H1 (cell line): ENCODE measurements around the gene FASTK. TPM values are rescaled to one million over a fixed set of nuclear protein-coding genes. Genes with fewer than 3 reads are reported as not detected.
A peak's percentile ranks its signal among the peaks of the same experiment; 100 is the strongest.
"Not testable (repeated sequence)": the region's sequence is repeated elsewhere in the genome, so short reads cannot be mapped to it uniquely, and the experiment has no call there.

Experiments used
- CTCF ChIA-PET: fragments of 300-600 bp; sonication (Branson Sonifier 250); formaldehyde crosslinking; loops from one replicate; lab custom pipeline; 2021; ENCODE audit not compliant: partially characterized antibody; lab: Charles Lee
- POLR2A ChIA-PET: fragments of 300-600 bp; sonication (Branson Sonifier 250); formaldehyde crosslinking; loops from one replicate; lab custom pipeline; 2021; ENCODE audit warnings: inconsistent platforms; ENCODE audit not compliant: partially characterized antibody; lab: Charles Lee
- DNase-seq, 2 experiments: peaks; one replicate each; pipeline versions ENCODE4 v3.0.0 to v3.0.0-alpha.2; 2010 to 2022; ENCODE audit warnings: low spot score in 2 of 2, low read depth in 1 of 2, mixed read lengths in 1 of 2
- FAIRE-seq: peaks from 2 replicates; lab custom pipeline; 2011; peaks lifted over from hg19 to GRCh38; lab: Jason Lieb, UNC
- H2AFZ ChIP-seq: 2 replicates; pipeline ENCODE4 v1.8.1; 2012; ENCODE audit warnings: low read length, inconsistent platforms
- H2AK5ac ChIP-seq: 2 replicates; pipeline ENCODE4 v1.6.1; 2013; ENCODE audit warnings: low read depth, low read length
- H2BK120ac ChIP-seq: replicated peaks from 2 replicates; pipeline ENCODE3; 2013; ENCODE audit warnings: low read depth, low read length, inconsistent platforms
- H2BK12ac ChIP-seq: 2 replicates; pipeline ENCODE4 v1.6.1; 2013; ENCODE audit warnings: low read depth, low read length
- H2BK15ac ChIP-seq: 2 replicates; pipeline ENCODE4 v1.6.1; 2013; ENCODE audit warnings: low read length
- H2BK20ac ChIP-seq: 2 replicates; pipeline ENCODE4 v1.6.1; 2013; ENCODE audit warnings: low read length
- H2BK5ac ChIP-seq: 2 replicates; pipeline ENCODE4 v1.6.1; 2013; ENCODE audit warnings: low read depth, low read length
- H3K14ac ChIP-seq: 2 replicates; pipeline ENCODE4 v1.6.1; 2013; ENCODE audit warnings: inconsistent platforms; ENCODE audit not compliant: insufficient read length
- H3K18ac ChIP-seq: 2 replicates; pipeline ENCODE4 v1.6.1; 2013; ENCODE audit warnings: low read length; ENCODE audit errors: extremely low read depth
- H3K23ac ChIP-seq: 2 replicates; pipeline ENCODE4 v1.6.1; 2013; ENCODE audit warnings: inconsistent platforms; ENCODE audit not compliant: insufficient read length
- H3K23me2 ChIP-seq: 2 replicates; pipeline ENCODE4 v1.6.1; 2013; ENCODE audit warnings: low read depth, low read length
- H3K27ac ChIP-seq: 2 replicates; pipeline ENCODE4 v1.6.1; 2011; ENCODE audit warnings: low read depth, low read length, inconsistent platforms
- H3K27me3 ChIP-seq, 4 experiments: replicated peaks in 1 of 4; 1 replicate in 1 of 4; 2 replicates in 3 of 4; pipeline versions ENCODE4 v1.6.1 to v1.8.1; 2011 to 2013; ENCODE audit warnings: low read length in 3 of 4, mild to moderate bottlenecking in 3 of 4, inconsistent platforms in 2 of 4, mixed read lengths in 2 of 4, moderate library complexity in 1 of 4; ENCODE audit not compliant: control insufficient read depth in 3 of 4, insufficient read depth in 3 of 4; ENCODE audit errors: extremely low read depth in 1 of 4
- H3K36me3 ChIP-seq, 4 experiments: 2 replicates each; pipeline versions ENCODE4 v1.6.1 to v1.8.1; 2011 to 2013; ENCODE audit warnings: mild to moderate bottlenecking in 4 of 4, low read length in 3 of 4, moderate library complexity in 2 of 4, control low read depth in 1 of 4, inconsistent platforms in 1 of 4; ENCODE audit not compliant: insufficient read depth in 4 of 4, control insufficient read depth in 2 of 4
- H3K4ac ChIP-seq: replicated peaks from 2 replicates; pipeline ENCODE3; 2013; ENCODE audit warnings: low read length, low read depth, mixed read lengths, inconsistent platforms; ENCODE audit not compliant: insufficient read length
- H3K4me1 ChIP-seq, 4 experiments: replicated peaks in 1 of 4; 1 replicate in 1 of 4; 2 replicates in 3 of 4; pipeline versions ENCODE4 v1.6.1 to v1.8.1; 2011 to 2013; ENCODE audit warnings: low read length in 3 of 4, inconsistent platforms in 2 of 4, mixed read lengths in 1 of 4; ENCODE audit not compliant: insufficient read depth in 4 of 4, control insufficient read depth in 3 of 4
- H3K4me2 ChIP-seq, 2 experiments: 2 replicates each; pipeline versions ENCODE4 v1.6.1 to v1.8.1; 2011 to 2013; ENCODE audit warnings: low read depth in 2 of 2, low read length in 2 of 2, control low read depth in 1 of 2, inconsistent platforms in 1 of 2, mild to moderate bottlenecking in 1 of 2; ENCODE audit not compliant: insufficient read depth in 1 of 2
- H3K4me3 ChIP-seq, 4 experiments: fragments of 200-600, 300-600 bp in 1 of 4; sonication (generic), shearing (Covaris generic), sonication (Bioruptor Twin) in 1 of 4; 2 replicates each; pipeline versions ENCODE4 v1.5.1 to v1.8.1; 2011 to 2016; ENCODE audit warnings: low read length in 4 of 4, low read depth in 3 of 4, control low read depth in 2 of 4, inconsistent platforms in 2 of 4, mild to moderate bottlenecking in 2 of 4, mixed read lengths in 1 of 4, moderate library complexity in 1 of 4; ENCODE audit not compliant: insufficient read depth in 2 of 4; ENCODE audit errors: extremely low read depth in 1 of 4
- H3K56ac ChIP-seq: replicated peaks from 2 replicates; pipeline ENCODE3; 2013; ENCODE audit warnings: low read depth, mild to moderate bottlenecking, mixed read lengths, low read length, inconsistent platforms; ENCODE audit not compliant: insufficient read length
- H3K79me1 ChIP-seq: 2 replicates; pipeline ENCODE4 v1.6.1; 2013; ENCODE audit warnings: low read depth, low read length, control low read depth
- H3K79me2 ChIP-seq, 2 experiments: 2 replicates each; pipeline versions ENCODE4 v1.6.1 to v1.8.1; 2012 to 2013; ENCODE audit warnings: low read length in 2 of 2, mild to moderate bottlenecking in 2 of 2, inconsistent platforms in 1 of 2; ENCODE audit not compliant: insufficient read depth in 2 of 2, control insufficient read depth in 1 of 2
- H3K9ac ChIP-seq, 4 experiments: replicated peaks in 1 of 4; 1 replicate in 1 of 4; 2 replicates in 3 of 4; pipeline versions ENCODE4 v1.6.1 to v1.8.1; 2011 to 2013; ENCODE audit warnings: low read depth in 3 of 4, low read length in 3 of 4, control low read depth in 2 of 4, mild to moderate bottlenecking in 2 of 4, moderate library complexity in 2 of 4, inconsistent platforms in 1 of 4; ENCODE audit errors: extremely low read depth in 1 of 4
- H3K9me3 ChIP-seq, 2 experiments: 2 replicates each; pipeline versions ENCODE4 v1.6.1 to v1.8.1; 2012 to 2013; ENCODE audit warnings: mild to moderate bottlenecking in 2 of 2, moderate library complexity in 2 of 2, control low read depth in 1 of 2, inconsistent platforms in 1 of 2, low read depth in 1 of 2, low read length in 1 of 2, mixed read lengths in 1 of 2; ENCODE audit not compliant: insufficient read depth in 2 of 2
- H4K20me1 ChIP-seq, 2 experiments: replicated peaks in 1 of 2; 2 replicates each; pipeline versions ENCODE3 to v1.8.1; 2011 to 2013; ENCODE audit warnings: inconsistent platforms in 2 of 2, low read length in 2 of 2, mild to moderate bottlenecking in 1 of 2; ENCODE audit not compliant: insufficient read depth in 2 of 2, control insufficient read depth in 1 of 2
- H4K5ac ChIP-seq: 2 replicates; pipeline ENCODE4 v1.6.1; 2013; ENCODE audit warnings: low read length, low read depth, mixed read lengths, inconsistent platforms; ENCODE audit not compliant: insufficient read length
- H4K8ac ChIP-seq: 2 replicates; pipeline ENCODE4 v1.8.0; 2013; ENCODE audit warnings: mild to moderate bottlenecking, moderate library complexity, low read length, inconsistent platforms; ENCODE audit not compliant: insufficient read depth; ENCODE audit errors: extremely low read depth
- H4K91ac ChIP-seq: replicated peaks from 2 replicates; pipeline ENCODE3; 2013; ENCODE audit warnings: low read length, mixed read lengths, inconsistent platforms; ENCODE audit not compliant: insufficient read length
- SAP30 ChIP-seq: fragments of 300-600 bp; sonication (generic); IDR thresholded peaks from 2 replicates; pipeline ENCODE4 v1.7.1; 2012; ENCODE audit warnings: low read length, moderate library complexity, mild to moderate bottlenecking, inconsistent platforms; ENCODE audit not compliant: insufficient read depth, insufficient replicate concordance
- SIN3A ChIP-seq, 2 experiments: IDR thresholded peaks in 1 of 2; conservative IDR thresholded peaks in 1 of 2; 2 replicates each; pipeline ENCODE4 v1.6.1; 2011 to 2012; ENCODE audit warnings: low read length in 2 of 2, improper control_type of control experiment in 1 of 2, low read depth in 1 of 2, mild to moderate bottlenecking in 1 of 2
- TAF1 ChIP-seq: IDR thresholded peaks from 2 replicates; pipeline ENCODE4 v1.6.1; 2011; ENCODE audit warnings: mild to moderate bottlenecking, low read depth, low read length
- YY1 ChIP-seq: IDR thresholded peaks from 2 replicates; pipeline ENCODE4 v1.6.1; 2011; ENCODE audit warnings: low read depth, mild to moderate bottlenecking, low read length
- WGBS, 2 experiments: shearing (Covaris generic) in 1 of 2; methylation state at CpG; one replicate each; pipeline versions ENCODE4 v1.1.6 to v1.1.7; 2013 to 2015; ENCODE audit warnings: low lambda C conversion rate in 2 of 2, mixed read lengths in 2 of 2, inconsistent platforms in 1 of 2, low coverage in 1 of 2, missing lambda C conversion rate in 1 of 2; ENCODE audit not compliant: insufficient replicate concordance in 2 of 2, insufficient coverage in 1 of 2, insufficient read length in 1 of 2; ENCODE audit errors: extremely low coverage in 1 of 2, missing lambda C conversion rate in 1 of 2; 5-methylcytosine and 5-hydroxymethylcytosine counted together
- polyA plus RNA-seq, 7 experiments: library from polyadenylated mRNA; depleted of rRNA in 3 of 7; stranded (reverse) in 5 of 7; unstranded in 2 of 7; fragments of >200 nt in 5 of 7; fragments of 200-250 nt in 2 of 7; gene quantifications; 1 replicate in 5 of 7; 2 replicates in 1 of 7; 4 replicates in 1 of 7; pipeline versions ENCODE4 v1.2.1 to v1.2.3, GENCODE V29; 2011 to 2013; ENCODE audit warnings: missing spikeins in 2 of 7, mixed read lengths in 2 of 7
- total RNA-seq: library from RNA; stranded (reverse); fragmentation: NEBNext Ultra II Directional; extraction: Animal tissue kit (Norgen Biotek cat#: 25700); gene quantifications from 2 replicates; pipeline ENCODE4 v1.2.1, GENCODE V29; 2021

The FASTK gene
- total and polyA plus RNA-seq, 2 of the 8 experiments (the other 6 are each of a cell fraction or from before 2014, with no cell fraction given), result 39.4 to 84.0 TPM

- FAIRE-seq, result not testable (repeated sequence)
- POLR2A ChIA-PET, result interaction anchor here (0.7 to 3.2 kb wide), 9 partner anchors 9 to 1962 kb away, joined by 3 to 18 read pairs (median 6); partner anchors contain the start of gene CDK5
- 15% methylated on average over 16 of the region's 16 CpGs; no CpG with 5 or more reads in 1 of the 2 experiments for WGBS, 2 experiments
Observed at GRCh38 chr7:151027728-151028130, 52.9 kb downstream of the FASTK start.

More at GRCh38 chr7:151027728-151028130, 52.9 kb downstream of the FASTK start:
- not testable (repeated sequence) for H2AFZ ChIP-seq, H3K4ac ChIP-seq, H3K79me1 ChIP-seq, H2BK20ac ChIP-seq, H4K20me1 ChIP-seq, H2BK12ac ChIP-seq, H3K36me3 ChIP-seq, H2BK5ac ChIP-seq, H4K91ac ChIP-seq, H3K79me2 ChIP-seq, H4K5ac ChIP-seq, H3K56ac ChIP-seq, H3K23me2 ChIP-seq, H2BK15ac ChIP-seq, H4K8ac ChIP-seq, H3K9me3 ChIP-seq, H3K4me1 ChIP-seq, H3K23ac ChIP-seq, H3K14ac ChIP-seq, H2BK120ac ChIP-seq, H3K18ac ChIP-seq, H3K27me3 ChIP-seq, DNase-seq
- 0 out of 2 replicates have a peak overlapping the region, but pooled peaks have one; percentile 39 for H2AK5ac ChIP-seq
- peak overlapping the region; percentile 75 to 90 for H3K4me2 ChIP-seq
- H3K9ac ChIP-seq, result peak overlapping the region in 2 of 4 experiments; percentile 7 to 12; a peak in 2 of 7 replicates
- H3K4me3 ChIP-seq, result peak overlapping the region; percentile 32 to 97 (median 58); a peak in 7 of 8 replicates
- TF ChIP-seq SIN3A (conservative IDR thresholded peaks at IDR 0.05 in 1 of 2, IDR thresholded peaks at IDR 0.05 in 1 of 2; ENCODE audit: low read depth in 1 of 2, low read length in 2 of 2), result 0 out of 4 replicates have a peak, but pooled peaks of 1 of the 2 experiments have one; percentile 80
- TF ChIP-seq TAF1, result peak; percentile 24; the same call in 1 of the 2 replicates
- TF ChIP-seq YY1, result 0 out of 2 replicates have a peak, but pooled peaks have one; percentile 57
- TF ChIP-seq SAP30, result peak; percentile 78
- CTCF ChIA-PET, result interaction anchor here (0.7 to 2.7 kb wide), 16 partner anchors 9 to 84 kb away, joined by 3 to 24 read pairs (median 4); partner anchors contain the start of gene CDK5
- H3K27ac ChIP-seq, result 0 out of 2 replicates have a peak overlapping the region, but pooled peaks have one; percentile 15
